Fibroblast of skin of scalp (primary cell): Measurements from ENCODE around the gene ZNF831.

ENCODE experiments used
- DNase-seq: peaks from one replicate; pipeline ENCODE4 v3.0.0-alpha.2; 2013

The ZNF831 gene

DNA sequence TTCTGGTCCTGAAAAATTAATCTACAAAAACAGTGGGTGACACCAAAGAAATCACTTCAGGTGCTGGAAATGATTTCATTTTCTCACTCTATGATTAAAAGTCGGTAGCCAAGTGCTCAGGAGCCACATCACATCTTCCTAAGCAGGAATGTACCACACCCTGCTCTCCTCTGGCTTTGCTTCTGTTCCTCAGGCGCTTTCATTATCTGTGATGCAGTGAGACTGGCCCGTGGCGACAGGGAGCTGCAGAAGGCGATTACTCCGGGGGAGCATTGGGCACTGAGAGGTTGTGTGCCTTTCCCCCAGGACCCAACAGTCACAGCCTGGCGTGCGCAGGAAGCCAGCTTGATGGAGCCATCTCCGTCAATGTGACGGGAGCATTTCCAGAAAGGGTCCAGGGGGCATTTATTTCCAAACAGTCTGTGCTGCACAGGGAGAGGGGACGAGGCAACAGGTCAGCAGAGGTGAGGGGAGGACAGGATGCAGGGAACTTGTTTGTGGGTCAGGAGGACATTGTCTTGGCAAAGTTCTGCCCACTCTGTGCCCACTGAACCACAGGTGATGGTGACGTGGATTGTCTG, 5.6 kb upstream of the ZNF831 start:
- no peak for DNase-seq

DNA sequence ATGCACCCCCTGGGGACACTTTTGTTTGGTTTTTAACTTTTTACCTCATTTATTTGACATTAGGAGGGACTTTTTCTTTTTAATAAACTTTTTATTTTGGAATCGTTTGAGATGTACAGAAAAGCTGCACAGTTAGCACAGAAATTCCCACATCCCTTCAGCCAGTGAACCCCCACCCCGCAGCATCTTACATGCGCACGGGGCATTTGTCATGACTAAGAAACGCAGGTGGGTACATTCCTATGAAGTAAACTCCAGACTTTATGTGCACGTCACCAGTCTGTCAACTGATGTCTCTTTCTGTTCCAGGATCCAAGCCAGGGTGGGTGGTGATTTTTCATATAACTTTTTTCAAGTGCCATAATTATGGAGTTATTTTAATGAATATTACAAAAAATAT, 4.9 kb upstream of the ZNF831 start:
- no peak for DNase-seq

DNA sequence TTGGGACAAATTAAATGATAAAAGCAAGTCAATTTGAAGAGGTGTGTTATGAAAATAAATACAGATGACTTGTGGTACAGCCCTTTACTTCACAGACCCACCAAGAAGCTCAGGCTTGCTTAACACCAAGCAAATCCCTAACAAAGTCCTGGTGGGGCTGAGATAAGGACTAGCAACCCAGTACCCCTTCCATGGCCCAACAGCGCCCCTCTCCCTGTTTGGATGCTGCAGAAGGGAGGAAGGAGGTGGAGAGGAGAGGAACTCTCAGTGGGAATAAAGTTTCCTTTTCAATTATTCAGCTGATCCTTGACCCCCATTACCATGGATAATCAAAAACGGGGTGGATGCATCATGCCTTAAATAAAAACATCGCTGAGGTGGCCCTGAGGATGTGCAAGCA, 4.5 kb upstream of the ZNF831 start:
- DNase-seq, result no peak

DNA sequence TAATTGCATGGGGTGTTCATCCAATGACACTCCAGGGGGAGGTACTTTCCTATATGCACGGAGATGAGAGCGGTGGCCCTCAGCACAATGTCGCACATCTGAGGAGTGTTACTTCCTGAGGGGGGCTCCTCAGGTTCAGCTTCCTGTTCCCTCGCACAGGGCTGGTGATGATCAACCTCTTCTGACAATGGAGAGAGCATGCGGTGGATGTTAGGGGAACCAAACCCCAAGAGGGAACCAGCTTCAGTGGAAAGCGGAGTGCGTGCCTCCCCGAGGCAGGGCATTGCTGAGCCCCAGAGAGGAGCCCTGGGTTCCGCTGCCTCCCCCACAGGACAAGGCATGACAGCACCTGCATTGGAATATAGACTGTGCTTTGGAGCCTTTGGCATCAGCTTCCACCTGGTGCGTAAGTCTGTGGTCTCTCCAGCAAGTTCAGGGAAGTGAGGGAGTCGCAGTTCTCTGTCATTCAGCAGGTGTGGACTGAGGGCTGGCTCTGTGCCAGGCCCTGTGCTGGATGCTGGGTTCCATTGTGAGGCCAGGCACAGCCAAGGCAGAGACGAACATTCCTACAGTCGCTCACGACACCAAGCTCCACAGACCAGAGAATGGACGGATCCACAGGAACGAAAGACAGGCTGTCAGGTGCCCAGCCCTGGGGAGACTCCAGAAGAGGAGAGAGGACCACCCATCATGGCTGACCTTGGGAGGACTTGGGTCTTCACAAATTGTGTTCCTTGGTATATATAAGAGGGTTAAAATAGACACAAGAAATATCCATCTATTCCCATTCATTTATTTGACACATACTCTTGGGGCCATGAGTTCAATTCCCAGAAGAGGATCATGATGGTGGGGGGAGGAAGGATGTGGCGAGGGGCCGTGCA, 3.9 kb upstream of the ZNF831 start:
- DNase-seq, result no peak

DNA sequence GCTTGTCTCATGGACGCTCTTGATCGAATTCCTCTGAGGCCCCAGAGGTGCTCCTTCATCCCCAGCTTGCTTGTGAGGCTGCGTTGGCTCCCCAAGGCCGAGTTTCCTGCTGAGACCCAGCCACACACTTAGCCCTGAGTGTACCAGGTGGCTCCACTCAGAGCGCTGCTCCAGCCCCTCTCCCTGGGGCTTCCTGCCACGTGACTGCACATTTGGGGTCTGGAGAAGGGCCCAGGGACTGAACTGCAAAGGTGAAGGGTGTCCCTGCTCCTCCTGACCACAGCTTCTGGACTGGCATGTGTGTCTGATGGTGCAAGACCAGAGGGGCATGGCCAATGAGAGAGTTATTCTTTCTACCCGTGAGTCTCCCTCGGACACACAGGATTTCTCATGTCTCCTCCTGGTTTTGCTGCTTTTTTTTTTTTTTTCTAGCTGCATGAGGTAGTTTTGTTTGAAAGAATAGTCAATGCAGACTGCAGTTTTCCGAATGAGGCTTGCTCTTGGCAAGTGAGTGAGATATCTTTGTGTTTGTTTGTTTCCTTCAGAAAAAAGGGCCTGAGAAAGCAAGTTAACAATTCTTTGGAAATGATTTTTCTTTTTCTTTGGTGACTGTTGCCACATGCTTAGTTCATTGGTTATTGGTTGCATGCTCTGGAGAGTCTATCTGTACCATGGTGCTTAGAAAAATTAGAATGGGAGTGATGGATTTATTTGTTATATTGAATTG, 3.1 kb upstream of the ZNF831 start:
- no peak for DNase-seq

DNA sequence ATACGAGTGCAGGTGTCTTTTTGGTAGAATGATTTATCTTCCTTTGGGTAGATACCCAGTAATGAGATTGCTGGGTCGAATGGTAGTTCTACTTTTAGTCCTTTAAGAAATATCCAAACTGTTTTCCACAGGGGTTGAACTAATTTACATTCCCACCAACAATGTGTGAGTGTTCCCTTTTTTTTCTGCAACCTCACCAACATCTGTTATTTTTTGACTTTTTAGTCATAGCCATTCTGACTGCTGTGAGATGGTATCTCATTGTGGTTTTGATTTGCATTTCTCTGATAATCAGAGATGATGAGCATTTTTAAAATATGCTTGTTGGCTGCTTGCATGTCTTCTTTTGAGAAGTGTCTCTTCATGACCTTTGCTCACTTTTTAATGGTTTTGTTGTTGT, 1.9 kb upstream of the ZNF831 start:
- DNase-seq, result no peak

DNA sequence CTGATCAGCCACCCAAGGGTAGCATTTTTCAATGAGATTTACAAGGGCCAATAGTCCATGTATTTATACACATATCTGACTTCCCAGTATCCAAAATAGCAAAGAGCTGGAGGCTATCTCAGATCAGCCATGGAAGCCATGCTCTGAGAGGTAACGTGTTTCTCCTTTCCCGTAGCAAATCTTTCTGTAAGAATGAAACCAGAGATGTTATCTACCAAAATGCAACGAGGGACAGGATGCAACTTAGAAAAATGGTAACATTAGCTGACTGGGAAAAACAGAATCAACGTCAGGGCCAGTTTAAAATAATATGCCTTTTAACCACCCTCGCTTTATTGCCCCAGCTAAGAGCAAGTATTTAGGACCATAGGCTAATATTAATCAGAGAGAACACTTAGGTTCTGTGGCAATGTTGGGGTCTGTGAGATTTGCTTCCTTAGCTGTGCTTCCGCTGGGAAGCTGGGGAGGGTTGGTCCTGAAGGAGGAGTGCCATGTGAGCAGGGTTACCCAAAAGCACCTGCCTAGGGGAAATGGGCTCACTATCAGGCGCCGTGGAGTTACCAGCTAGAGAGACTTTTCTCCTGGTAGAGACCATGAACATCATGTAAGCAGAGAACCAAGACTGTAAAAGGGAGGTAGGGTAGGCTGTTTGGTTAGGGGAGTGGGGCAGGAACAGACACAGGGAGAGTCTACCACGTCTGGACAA, 1.2 kb downstream of the ZNF831 start:
- no peak for DNase-seq

DNA sequence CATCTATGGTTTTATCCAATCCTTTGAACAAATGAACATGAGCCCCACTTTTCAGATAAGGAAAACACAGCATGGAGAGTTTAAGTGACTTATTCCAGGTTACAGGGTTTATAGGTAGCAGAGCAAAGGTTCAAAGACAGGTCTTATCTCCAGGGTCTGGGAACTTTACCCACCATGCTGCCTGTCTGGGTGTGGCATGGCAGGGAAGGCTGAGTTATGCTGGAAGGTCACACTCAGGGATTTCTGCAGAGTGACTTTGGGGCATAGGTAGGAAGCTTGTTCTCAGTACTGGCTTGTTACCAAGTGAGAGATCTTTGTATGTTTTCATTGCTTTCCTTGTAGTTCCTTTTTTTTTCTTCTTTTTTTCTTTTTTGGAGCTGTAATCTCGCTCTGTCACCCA, 1.8 kb downstream of the ZNF831 start:
- DNase-seq, result no peak

DNA sequence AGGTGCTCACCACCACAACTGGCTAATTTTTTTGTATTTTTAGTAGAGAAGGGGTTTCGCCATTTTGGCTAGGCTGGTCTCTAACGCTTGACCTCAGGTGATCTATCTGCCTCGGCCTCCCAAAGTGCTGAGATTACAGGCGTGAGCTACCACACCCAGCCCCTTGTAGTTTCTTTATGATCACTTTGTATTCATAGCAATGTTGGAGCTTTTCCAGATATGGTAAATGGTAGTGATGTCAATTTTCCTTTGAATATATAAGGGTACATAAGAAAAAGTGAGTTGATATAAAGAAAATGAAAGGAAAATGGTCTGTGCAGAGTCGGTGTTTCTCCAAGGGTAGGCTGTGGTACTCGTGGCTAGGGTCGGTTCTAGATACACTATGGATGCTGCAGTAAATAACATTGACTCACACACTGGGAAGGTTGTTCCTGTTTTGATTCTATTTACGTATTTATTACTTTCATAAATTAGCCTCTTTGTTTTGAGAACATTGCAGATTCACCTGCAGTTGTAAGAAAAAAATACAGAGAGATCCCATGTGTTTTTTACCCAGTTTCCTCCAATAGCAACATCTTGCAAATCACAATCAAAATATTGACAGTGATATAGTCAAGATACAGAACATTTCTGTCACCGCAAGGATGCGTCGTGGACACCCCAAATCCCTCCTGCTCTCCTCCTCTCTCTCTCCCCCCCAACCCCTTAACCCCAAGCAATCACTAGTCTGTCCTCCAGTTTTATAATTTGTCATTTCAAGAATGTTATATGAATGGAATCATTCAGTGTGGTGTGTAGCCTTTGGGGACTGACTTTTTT, 2.5 kb downstream of the ZNF831 start:
- no peak for DNase-seq

DNA sequence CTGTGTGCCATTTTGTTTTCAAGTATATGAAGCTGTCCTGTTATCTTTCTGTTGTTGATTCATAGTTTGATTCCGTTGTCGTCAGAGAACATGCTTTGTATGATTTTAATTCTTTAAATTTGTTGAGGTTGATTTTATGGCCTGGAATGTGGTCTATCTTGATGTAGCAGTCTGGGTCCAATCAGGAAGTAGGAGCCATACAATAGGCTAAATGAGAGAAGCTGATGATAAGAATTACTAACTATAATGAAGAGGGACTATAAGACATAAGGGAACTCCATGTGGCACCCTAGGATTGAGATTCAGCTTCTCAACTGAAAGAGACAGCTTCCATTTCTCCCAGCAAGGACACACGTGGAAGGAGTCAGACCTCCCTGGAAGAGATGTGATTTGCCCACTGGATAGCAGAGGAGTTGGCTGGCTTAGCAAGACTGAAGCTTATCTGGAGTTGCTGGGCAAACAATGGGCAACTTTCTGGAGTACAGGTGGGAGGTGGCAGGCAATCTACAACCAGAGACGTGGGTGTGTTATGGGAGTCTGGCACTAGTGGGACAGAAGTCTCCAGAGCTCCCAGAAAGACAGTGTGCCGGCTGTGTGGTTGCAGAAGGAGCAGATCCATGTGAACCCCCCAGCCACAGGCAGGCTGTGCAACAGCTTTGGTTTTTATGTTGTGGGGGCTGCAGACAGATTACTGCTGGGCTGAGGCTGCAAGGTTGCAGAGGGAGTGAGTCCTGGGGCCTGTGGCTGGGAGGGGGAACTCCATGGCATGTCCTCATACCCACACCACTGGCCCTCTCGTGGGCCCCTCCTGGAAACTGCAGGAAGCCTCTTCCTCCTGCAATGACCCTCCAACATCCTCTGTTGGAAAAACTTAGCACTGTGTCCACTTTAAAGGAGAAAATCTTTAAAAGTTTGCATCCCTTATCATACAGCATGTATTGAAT, 7.1 kb downstream of the ZNF831 start:
- no peak for DNase-seq

DNA sequence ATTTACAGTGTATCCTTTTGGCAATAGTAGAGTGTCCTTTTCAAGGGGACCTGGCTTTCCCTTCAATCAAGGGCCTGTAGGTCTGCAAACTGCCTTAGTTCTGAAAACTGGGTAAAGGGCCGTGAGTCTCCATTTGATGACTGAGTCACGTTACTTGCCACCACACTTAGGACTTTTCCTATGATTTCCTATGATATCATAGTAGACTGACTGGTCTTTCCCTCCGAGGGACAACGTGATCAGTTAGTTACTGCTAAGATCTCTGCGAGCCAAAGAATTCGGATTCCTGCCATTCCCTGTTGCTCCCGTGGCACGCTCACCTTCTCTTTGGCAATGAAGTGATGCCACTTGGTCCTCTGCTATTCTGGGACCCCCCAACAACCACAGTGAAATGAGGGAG, 8.4 kb downstream of the ZNF831 start:
- DNase-seq, result no peak

DNA sequence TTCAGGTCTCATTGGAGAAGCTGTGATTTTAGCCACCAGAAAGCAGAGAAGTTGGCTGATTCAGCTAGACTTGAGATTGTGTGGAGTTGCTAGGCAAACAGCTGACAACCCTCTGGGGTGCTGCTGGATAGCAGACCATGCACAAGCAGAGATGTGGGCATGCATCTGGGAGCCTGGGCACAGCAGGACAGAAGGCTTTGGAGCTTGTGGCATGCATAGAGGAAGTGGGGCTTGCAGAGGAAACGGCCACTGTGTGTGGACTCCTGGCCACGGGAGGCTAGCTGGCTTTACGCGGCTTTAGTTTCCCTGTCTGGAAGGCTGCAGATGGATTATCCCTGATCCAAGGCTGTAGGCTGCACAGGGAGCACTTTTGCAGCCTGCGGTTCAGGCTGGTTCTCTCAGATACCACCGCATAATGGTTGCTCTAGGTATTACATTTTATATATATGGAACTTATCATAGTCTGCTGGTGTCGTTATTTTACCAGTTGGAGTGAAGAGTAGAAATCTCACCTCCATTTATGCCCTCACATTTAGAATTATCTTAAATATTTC, 10.4 kb downstream of the ZNF831 start:
- no peak for DNase-seq

DNA sequence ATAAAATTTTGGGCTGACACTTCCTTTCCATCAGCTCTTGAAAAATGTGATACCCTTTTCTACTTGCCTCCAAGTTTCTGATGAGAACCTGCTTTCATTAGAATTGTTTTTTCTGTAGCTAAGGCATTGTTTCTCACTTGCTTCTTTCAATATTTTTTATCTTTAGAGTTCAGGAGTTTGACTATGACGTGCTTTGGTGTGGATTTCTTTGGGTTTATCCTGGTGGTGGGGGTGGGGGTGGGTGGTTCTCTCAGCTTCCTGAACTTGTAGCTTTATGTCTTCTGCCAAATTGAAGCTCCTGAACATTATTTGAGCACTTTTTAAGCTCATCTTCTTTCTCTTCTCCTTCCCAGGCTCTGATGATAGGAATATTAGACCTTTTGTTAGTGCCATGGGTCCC, 11.4 kb downstream of the ZNF831 start:
- DNase-seq, result no peak

DNA sequence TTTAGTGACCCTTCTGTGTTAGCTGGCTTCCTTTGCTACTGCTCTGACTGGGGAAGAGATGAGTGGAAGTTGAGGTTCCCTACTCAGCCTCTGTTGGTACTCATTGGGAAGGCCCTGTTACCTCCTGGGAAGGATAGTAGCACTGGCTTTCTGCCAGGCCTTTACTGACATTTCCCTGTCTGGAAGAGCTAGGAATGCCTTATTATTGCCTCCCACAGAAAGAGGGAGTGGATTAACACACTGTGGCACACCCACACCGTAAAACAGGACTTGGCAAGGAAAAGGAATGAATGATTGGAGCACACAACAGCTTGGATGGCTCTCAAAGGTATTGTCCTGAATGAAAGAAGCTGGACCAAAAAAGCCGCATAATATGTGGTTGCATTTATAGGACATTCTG, 12.2 kb downstream of the ZNF831 start:
- DNase-seq, result no peak

DNA sequence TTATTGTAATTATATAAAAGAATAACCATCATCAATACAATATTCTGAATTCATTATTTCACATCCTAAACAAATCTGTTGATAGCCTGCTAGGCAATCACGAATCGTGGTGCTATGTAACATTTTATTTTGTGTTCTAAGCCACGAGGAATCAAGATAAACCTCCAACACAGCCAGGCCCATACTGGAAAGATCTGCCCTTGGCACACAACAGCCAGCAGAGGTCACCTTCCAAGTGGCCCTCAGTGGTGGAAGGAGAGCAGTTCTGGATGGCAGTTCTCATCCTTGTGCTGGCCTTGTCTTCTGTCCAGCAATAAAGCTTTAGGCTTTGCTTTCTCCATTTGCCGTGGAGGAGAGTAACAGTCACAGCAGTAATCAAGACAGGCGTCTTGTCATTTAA, 13.2 kb downstream of the ZNF831 start:
- no peak for DNase-seq

DNA sequence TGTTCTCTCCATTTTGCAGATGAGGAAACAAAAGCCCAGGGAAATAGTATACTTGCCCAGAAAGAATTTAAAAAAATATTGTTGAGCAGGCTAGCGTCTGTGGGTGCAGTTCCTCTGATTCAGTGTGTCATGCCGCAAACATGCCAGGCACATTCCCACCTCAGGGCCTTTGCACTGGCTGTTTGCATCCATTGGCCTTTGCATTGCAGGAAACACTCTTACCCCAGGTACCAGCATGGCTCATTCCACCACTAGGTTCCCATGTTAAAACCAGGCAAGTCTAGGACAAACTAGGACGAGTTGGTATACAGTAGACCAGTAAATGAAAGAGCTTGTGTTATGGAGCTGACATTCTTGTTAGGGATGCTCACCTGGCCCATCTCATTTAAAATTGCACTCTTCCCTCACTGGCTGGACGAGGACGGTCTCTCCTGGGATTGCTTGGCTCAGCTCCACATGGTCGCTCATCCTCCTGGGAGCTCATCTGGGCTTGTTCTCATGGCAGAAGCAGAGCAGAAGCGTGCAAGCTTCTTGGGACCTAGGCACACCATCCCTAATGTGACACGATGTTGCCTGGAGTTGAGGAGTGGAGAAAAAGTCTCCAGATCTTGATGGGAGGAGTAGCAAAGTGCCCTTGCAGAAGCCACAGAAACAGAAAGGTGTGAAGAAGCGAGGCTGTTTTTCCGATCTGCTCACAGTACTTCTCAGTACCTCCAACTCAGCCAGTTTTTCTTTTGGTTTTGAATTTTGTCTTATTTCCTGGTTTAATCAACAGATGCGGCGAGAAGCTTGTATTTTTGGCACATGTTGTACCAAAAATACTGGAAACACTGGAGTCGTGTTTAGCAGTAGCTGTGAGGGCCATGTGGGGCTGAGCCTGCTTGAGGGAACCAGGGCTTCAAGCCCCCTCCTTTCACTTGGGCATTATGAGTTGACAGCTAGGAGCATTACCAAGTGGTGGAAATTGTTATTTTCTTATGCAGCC, 13.9 kb downstream of the ZNF831 start:
- DNase-seq, result no peak

DNA sequence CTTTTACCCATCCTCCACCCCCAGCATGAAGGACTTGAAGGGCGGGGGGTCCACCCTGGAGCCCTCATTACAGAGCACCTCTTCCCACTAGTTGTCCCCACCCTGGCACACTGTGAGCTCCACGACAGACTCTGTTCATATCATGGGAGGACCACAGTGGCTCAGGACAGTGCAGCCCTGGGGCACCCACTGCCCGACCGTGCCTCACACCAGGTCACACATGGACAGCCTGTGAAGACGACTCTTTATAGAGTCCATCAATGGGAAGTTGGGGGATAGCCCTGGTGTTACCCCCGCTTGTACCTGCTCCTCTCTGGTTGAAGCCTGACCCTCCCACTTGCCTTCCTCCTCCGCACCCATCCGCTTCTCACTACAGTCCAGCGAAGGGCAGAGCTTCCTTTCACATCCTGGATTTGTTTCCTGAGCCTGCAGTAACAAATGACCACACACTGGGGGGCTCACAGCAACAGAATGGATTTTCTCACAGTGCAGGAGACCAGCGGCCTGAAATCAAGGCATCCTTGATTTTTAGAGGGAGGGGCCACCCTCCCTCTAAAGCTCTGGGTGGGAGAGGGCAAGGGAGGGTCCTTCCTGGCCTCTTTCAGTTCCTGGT, 15.5 kb downstream of the ZNF831 start:
- no peak for DNase-seq

DNA sequence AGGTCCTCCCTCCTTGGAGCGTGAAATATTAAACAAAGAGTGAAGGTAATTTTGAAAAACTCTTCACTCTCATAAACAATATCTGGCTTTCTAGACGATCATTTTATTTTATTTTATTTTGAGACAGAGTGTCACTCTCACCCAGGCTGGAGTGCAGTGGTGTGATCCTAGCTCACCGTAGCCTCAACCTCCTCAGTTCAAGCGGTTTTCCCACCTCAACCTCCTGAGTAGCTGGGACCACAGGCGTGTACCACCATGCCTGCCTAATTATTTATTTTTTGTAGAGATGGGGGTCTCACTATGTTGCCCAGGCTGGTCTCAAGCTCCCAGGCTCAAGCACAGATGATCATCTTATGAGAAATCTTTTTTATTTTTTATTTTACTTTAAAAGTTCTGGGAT, 16.4 kb downstream of the ZNF831 start:
- no peak for DNase-seq

DNA sequence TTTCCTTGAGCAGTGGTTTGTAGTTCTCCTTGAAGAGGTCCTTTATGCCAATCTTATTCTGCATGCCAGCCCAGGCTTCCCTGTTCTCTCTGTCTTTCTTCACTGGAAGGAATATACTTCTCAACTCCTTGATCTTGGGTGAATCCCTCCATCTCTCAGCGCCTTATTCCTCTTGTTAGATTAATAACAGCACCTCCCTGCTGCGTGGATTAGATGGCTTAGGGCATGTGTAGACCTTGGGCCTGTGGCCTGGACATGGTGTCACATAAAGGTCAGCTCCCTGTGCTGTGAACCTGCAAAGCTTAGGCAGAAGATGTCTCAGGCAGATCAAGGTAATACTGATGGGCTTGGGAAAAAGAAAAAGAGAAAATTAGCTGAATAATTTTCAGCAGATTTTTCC, 18.3 kb downstream of the ZNF831 start:
- no peak for DNase-seq
